ENCODE data around the gene AKAP6. TPM values are rescaled to one million over a fixed set of nuclear protein-coding genes. Genes with fewer than 3 reads are reported as not detected.

AKAP6 gene
- total RNA-seq, 1 experiment from 2014 or later: 2.7 TPM

DNA sequence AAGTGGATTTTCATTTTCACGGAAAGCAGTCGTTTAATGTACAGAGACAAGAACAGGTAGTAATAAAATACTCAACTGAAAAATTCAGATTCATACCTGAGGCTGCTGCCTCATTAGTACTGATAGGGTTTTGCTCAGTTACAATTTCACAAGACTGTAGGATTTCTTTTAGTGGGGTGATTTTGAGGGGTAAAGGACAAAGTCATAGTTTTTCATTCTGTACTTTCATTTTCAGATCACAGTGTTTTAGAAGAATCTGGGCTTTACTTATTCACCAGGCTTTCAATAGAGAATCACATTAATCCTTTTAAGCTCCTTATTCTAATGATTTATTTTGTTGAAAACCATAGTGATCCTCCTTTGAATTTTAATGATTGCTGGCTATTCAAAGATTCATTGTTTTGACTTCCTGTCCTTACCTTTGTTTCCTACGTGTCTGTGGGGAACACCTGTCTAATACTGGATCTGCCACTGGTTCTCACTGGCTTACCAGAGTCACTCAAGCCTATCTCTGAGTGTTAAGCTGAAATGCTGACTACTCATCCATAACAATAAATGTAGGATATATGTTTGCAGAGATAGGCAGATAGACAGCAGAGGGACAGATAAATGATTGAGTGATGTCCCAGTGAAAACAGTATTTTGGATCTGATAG, 365.8 kb downstream of the AKAP6 start:
- DNase-seq (ENCODE audit: extremely low read depth, low read depth): no peak

DNA sequence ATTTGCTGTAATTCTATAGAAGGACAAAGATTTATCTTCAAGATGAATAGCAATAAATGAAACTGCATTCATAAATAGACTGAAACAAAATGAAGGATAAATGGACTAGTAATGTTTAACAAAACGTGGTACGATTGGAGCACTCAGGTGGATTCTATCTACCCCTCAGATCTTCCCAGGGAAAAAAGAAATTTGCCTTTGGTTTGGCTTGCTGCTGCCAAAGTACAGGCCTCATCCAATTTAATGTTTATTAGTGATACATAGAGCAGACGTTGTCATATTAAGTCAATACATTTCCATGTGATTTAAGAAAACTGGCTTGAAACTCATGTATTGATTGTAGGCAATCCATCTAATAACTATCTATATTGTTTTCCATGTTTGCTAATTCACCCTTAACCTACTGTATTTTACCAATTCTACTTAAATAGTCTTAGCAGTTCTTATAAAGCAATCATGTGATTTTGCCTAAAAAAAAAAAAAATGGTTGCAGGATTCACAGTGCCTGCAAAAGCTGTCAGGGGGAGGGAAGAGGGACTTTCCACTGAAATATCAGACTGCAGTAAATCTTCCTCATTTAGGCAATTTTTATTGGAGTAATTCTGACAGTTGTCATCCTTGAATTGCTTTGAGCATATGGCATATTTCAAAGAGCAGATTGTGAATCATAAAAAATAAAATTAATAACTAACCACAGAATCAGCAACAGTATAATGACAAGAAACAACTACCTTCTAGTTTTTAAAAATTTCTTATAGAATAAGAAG, 367.4 kb downstream of the AKAP6 start:
- DNase-seq (ENCODE audit: extremely low read depth, low read depth): no peak

DNA sequence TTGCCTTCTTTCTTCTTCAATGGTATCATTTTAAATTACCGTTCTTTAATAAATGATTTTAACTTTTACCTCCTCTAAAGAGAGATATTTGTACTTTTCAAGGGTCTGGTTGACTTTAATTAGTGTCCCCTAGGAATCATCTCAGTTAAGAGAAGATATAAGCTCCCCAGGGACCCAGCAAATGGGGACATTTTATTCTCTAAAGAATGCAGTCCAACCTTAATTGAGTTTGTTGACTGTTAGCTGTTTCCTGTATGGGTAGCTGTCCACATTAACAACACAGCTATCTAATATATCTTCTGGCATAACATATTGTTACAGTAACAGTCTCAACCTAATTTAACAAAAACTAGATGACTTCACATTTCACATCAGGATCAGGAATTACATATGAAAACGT, 368.0 kb downstream of the AKAP6 start:
- DNase-seq (ENCODE audit: extremely low read depth, low read depth): no peak

DNA sequence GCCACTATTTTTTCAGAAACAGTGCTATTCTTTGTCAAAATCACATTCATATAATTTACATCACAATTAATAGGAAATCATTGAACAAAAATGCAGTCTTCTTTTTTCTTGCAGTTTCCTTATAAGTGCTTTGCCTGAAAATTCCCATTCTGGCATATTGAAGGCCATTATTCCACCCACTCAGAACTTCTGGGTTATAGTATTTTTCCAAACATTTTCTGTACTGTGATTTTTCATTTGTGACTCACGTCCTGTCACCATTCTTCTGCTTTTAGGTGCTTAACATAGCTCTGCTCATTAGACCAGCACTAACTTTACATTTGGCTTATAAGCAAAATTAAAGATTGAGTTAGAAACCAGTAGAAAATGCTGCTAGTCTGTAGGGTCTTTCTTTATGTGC, 368.6 kb downstream of the AKAP6 start:
- DNase-seq (ENCODE audit: extremely low read depth, low read depth): no peak

DNA sequence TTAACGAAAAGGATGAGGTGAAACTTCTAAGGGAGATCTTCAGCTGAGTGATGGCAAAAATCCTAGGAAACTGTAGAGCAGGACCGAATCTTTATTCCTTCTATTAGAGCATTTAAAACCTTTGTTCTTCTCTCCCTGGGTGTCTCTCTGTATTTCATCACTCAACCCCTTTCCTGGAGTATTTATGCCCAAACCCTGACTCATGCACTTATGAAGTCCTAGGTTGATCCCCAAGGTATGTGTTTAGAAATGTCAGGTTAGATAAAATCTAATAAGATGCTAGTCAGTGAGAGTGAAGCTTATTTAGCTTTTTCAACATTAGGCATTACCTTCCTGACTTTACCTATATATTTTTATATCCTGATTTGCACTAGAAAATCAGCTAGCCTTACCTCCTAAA, 369.7 kb downstream of the AKAP6 start:
- no peak for DNase-seq (ENCODE audit: extremely low read depth, low read depth)

DNA sequence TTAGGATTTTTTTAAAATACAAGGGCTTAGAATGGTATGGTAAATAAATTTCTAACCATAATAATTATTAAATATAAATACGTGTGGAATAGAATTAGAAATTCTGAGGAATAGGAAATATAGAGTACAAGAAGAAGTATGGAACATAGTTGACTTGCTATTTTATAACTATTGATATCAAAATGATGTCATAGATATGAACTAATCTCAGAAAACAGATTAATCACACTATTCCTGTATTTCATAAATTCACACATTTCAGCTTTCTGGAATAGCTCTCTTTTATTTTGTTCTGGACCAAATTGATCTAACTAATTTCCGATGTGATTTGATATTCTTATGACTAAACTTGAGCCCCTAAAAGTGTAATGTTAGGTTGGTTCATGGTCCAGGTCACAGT, 372.4 kb downstream of the AKAP6 start:
- DNase-seq (ENCODE audit: extremely low read depth, low read depth): no peak

DNA sequence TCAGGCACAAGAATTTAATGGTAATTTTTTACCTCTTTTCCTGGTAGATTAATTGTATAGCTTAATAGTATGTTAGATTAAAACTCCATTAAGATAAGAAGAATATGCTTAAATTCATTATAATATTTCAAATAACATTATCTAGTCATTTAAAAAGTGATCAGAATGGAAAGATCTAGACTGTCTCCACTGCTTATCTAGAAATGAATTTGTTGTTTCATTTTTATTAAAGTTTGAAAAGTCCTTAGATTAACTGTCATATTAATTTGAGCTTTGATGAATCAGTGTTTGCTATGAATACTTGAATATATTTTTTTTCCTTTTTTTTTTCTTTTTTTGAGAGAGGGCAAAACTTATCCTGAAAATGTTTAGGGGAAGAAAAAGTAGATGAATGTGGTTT, 373.0 kb downstream of the AKAP6 start:
- no peak for DNase-seq (ENCODE audit: extremely low read depth, low read depth)

DNA sequence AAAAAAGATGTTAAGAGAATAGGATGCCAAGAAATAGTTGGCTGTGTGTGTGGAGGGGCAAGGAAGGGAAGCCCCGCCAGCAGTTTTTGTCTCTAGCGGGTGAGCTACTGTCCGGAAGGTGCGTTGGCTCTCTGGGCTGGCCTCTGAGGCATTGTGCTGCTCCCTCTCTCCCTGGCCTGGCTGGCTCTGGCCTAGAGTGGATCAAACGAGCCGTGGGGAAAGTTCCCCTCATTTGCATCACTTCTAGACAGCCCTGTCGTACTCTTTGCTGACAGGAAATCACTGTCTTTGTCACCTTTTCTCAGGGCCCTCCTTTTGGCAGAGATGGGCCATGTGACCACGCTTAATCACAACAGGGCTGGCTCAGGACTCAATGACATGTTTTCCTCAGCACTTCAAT, 373.5 kb downstream of the AKAP6 start:
- DNase-seq (ENCODE audit: extremely low read depth, low read depth): no peak

DNA sequence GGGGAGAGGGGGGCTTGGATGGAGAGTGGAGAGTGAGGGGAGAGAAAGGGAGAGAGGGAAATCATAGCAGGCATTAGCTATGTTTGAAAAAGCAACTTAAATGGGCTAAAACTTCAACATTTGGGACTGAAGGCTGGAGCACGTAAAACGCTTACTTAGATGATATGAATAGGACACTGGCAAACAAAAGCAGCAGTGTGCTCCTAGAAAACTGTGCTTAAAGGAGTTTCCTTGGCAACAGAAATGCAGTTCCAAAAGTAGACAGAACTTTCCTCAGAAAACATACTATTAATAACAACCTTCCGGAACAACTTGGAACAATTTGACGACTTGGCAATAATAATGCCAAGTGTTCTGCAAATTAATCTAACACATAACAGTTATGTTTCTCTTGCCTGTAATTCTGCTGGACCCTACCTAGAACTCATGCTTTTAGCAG, 374.1 kb downstream of the AKAP6 start:
- no peak for DNase-seq (ENCODE audit: extremely low read depth, low read depth)

DNA sequence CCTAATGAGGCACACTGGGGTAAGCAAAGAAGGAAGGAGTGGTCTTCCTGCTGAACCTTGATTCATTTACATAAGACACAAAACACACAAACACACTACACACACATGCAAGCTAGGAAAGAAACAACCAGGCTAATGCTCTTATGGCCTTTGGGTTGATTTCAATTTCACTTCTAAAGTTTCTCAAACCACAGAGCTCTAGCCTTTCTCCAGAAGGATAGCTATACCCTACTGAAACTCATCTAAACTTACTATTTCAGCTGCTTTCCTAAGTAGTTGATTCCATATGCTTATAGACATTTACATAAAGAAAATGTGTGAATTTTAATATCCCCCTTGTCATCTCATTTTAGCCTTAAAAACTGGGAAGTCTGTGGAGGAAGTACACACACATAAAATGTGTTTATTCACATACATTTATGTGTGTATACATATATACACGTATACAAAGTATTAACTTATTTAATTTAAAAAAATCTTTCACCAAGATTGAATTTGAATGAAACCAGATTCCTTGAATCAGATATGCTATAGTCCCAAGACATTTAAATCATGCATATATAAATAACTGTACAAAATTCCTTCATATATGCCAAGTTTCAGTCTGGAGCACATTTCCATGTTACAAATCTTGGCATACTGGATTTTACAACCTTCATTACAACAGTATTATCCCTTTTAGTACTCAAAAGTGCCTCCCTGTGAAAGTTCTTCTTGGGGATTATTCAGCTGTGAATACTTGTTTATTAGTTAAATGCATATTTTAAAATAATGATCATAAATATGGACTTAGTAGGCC, 377.8 kb downstream of the AKAP6 start:
- no peak for DNase-seq (ENCODE audit: extremely low read depth, low read depth)

DNA sequence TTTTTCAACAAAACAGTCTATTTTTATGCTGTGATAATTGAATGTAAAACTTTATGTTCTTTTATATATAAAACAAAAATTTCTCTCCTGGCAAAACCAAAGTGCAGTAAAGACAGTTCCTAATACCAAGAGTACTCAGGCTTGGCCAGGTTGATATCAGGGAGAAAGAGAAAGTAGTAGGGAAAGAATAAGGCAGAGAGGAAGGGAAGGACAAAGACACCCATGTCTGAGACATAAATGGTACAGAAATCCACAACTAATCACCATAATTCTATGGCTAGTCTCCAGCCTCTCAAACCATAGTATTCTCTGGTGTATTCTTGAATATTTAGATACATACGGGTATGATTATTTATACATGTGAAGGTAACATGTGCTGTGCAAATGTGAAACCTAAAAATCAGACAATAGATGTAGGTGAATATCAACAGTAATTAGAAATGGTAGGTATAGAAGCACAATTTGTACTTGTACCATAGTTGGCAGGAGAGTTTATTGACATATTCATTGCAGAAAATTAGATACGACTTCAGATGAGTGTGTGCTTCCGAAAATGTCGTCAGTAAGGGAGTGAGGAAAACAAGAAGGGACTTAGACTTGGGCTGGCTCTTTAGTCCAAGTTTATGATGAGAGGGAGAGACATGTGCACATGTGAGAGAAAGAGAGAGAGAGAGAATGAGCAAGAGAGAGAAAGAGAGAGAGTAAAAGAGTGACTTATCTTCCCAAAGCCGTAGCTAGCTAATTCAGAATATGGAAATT, 378.8 kb downstream of the AKAP6 start:
- DNase-seq (ENCODE audit: extremely low read depth, low read depth): no peak

DNA sequence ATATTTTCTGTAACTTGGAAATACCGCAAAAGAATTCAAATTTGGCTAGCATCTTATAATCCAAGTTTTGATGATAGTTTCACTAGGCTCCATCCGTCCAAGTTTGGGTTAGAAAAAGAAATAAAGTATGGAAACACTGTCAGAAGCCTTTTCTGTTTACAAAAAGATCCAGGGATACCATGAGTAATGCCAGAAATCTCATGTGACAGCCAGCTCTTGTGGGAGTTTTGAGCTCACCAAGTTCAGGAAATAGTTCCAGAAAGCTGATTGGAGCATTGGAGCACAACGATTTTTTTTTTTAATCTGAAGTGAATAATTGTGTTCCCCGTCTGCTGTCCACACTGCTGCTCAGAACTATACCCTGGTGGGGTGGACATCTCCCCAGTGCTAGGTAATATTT, 379.9 kb downstream of the AKAP6 start:
- no peak for DNase-seq (ENCODE audit: extremely low read depth, low read depth)

DNA sequence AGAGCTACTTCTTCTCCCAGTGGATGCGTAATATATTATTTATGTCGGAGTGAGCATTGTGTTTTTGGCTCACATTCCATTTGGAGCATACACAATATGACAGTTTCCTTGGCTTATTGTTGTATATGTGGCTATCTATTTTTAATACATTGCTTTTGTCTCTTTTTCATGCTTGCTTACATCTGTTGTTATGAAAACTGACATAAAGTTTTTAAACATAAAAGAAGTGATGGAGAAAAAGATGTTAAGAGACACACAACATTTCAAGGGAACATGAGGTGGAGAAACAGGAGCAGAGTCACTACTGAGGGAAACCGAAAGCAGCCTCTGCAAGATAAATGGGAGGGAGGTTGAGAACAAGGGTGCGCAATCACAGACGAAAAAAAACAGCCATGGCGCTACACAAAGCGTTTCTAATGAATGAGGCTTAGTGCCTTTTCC, 381.2 kb downstream of the AKAP6 start:
- no peak for DNase-seq (ENCODE audit: extremely low read depth, low read depth)

DNA sequence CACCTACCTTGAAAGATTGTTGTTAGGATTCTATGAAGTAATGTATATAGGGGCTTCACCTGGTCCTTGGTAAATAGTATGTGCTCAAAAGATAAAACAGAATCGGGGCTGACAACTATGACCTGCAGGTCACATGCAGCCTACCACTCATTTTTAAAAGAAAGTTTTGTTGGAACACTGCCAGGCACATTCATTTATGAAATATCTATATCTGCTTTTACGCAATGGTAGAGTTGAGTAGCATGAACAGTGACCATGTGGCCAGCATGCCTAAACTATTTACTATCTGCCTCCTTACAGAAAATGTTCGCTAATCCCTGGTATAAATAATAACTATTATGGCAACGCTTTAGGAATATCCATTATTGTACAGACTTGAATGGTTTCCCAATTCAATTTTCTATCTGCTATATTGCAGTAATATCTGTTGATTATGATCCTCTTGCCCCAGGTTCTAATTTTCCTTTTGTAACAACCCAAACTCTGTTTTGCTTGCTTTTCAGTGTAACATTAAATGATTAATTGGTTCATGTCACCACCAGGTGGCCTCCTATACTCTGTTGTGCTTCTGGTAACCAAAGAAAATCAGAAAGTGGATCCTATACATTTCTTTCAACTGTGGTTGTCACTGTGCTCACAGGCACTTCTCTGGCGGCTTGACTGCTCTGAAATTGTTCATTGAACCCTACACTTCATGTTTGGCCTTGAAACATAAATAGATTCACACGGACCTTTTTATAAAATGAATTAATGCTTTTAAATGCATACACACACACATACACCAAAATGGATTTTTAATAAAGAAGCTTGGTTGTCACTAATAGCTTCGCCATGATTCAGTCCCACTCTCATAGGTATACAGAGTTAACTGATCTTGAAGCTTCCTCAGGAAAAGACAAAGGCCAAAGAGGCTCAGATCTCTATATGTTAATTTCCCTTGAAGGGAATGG, 381.9 kb downstream of the AKAP6 start:
- peak; percentile 38 for DNase-seq (ENCODE audit: extremely low read depth, low read depth)

DNA sequence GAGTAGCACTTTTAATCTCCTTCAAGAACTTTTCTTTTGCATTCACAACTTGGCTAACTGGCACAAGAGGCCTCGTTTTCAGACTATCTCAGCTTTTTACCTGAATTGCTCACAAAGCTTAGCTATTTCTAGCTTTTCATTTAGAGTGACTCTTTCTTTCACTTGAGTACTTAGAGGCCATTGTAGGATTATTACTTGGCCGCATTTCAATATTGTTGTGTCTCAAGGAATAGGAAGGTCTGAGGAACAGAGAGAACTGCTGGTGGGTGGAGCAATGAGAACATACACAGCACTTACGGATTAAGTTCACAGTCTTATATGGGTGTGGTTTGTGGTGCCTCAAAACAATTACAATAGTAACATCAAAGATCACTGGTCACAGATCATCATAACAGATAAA, 384.8 kb downstream of the AKAP6 start:
- no peak for DNase-seq (ENCODE audit: extremely low read depth, low read depth)

DNA sequence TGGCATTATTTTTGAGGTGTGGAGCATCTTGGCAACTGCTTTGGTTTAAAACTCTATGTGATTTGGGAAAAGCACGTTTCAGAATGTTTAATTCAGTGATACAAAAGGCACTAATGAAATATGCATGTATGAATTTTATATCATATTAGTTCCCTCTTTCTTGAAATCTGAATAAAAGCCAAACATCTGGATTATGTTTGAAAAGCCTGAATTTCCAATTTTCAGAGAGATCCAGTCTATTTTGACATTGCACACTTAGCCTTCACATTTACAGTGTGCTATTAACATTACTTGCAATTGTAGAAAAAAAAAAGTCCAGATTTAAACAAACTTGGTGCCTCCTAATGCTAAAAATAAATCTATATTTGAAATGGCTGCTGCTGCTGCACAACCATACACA, 390.5 kb downstream of the AKAP6 start:
- no peak for DNase-seq (ENCODE audit: extremely low read depth, low read depth)

DNA sequence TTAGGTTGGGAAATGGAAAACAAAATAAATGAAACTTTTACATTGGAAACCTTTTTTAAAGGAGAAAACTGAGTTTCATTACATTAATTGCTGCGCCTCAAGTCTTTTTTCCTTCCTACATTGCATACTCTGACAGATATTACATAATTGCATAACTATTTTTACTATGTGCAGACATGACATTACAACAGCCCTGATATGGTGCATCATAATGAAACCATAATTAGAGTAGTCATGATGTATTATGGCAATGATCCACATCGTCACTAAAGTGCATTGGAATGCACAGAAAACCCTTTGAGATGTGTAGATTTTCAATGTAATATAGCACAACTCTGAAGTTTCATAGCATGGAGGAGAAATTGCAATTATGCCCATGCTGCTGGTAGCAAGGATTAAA, 391.8 kb downstream of the AKAP6 start:
- no peak for DNase-seq (ENCODE audit: extremely low read depth, low read depth)

DNA sequence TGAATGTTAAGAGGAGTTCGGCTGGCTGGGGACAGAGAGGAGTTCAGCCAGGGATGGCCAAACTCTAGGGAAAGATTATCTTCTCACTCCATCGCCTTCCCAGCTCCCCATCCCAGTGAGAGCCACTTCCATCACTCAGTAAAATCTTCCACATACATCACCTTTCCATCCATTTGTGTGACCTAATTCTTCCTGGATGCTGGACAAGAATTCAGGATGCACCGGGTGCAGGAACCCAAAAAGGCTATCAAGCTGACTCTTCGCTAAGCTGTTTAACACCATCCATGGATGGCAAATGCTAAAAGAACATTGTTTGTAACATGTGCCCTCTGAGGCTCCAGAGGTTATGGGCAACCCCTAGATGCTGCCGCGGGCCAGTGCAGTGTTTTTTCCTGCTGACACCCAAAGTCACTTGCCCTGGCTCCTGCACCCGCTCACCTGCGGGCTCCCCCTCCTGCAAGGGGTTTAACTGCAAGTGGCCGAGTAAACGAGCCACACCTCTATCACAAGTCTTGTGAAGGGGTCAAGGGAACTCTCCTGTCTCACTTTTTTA, 393.6 kb downstream of the AKAP6 start:
- no peak for DNase-seq (ENCODE audit: extremely low read depth, low read depth)

DNA sequence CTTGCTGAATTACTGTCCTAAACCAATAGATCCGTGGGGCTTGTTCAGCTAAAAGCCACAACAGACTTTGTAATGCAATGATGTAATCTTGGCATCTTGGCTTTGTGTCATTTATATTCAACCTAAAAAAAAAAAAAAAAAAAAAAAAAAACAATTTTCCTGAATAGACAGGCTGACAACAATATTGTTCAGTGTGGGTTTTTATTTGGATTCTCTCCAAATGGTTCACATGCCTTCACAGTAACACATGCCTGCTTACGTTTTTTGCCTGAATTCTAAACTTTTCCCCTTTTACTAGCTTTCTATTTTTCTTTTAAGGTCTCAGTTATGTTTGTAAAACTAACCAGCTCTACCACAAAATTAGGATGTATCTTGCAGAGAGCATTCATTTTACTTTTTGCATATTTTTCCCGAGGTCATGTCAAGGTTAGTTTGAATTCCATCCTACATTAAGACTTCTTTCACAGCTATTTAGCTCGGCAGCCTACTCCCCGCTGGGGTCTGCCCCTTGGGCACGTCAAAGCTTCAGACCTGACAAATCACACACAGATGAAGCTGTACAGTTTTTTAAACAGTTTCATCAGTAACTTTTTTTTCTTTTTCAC, 395.9 kb downstream of the AKAP6 start:
- no peak for DNase-seq (ENCODE audit: extremely low read depth, low read depth)
